HepG2 (cell line): ENCODE measurements around the gene SPAG5. TPM values are rescaled to one million over a fixed set of nuclear protein-coding genes. Genes with fewer than 3 reads are reported as not detected.

ENCODE experiments used
- ELF3 ChIP-seq: IDR thresholded peaks from 2 replicates; pipeline ENCODE4 v1.6.1; 2016; ENCODE audit warnings: missing genetic modification reagents, missing compliant biosample characterization
- FOXP1 ChIP-seq, 2 experiments: fragments of 450-650 bp in 1 of 2; IDR thresholded peaks; 2 replicates each; pipeline ENCODE4 v1.6.1; 2017 to 2018; ENCODE audit warnings: antibody characterized with exemption in 1 of 2
- GATAD2A ChIP-seq: IDR thresholded peaks from 2 replicates; pipeline ENCODE4 v1.6.1; 2016
- GFI1 ChIP-seq: sonication (generic); formaldehyde crosslinking; IDR thresholded peaks from 2 replicates; pipeline ENCODE4 v1.5.0; 2020; ENCODE audit warnings: missing genetic modification reagents, mild to moderate bottlenecking, borderline replicate concordance
- HNF4A ChIP-seq: sonication (generic); formaldehyde crosslinking; IDR thresholded peaks from 2 replicates; pipeline ENCODE4 v1.4.0; 2020; ENCODE audit warnings: missing genetic modification reagents
- SNAI1 ChIP-seq: sonication (generic); formaldehyde crosslinking; IDR thresholded peaks from 2 replicates; pipeline ENCODE4 v1.5.0; 2020; ENCODE audit warnings: mild to moderate bottlenecking, missing genetic modification reagents, borderline replicate concordance
- ZBTB7B ChIP-seq: sonication (generic); formaldehyde crosslinking; IDR thresholded peaks from 2 replicates; pipeline ENCODE4 v1.4.0; 2020; ENCODE audit warnings: missing genetic modification reagents
- ZKSCAN8 ChIP-seq: IDR thresholded peaks from 2 replicates; pipeline ENCODE4 v1.6.1; 2016; ENCODE audit warnings: borderline replicate concordance, missing genetic modification reagents, missing compliant biosample characterization
- ZNF547 ChIP-seq: sonication (generic); formaldehyde crosslinking; IDR thresholded peaks from 2 replicates; pipeline ENCODE4 v1.5.1; 2020; ENCODE audit warnings: mild to moderate bottlenecking, missing genetic modification reagents
- polyA plus RNA-seq, 8 experiments: library from polyadenylated mRNA; depleted of rRNA in 3 of 8; stranded (reverse) in 7 of 8; unstranded in 1 of 8; fragments of >200 nt; fragmentation: Illumina TruSeq in 4 of 8; extraction: Trizol in 4 of 8; gene quantifications; 2 replicates each; pipeline versions ENCODE4 v1.2.1 to v1.2.3, GENCODE V29; 2011 to 2016; ENCODE audit warnings: low read depth in 4 of 8, missing spikeins in 1 of 8, mixed read lengths in 1 of 8; ENCODE audit not compliant: insufficient read depth in 1 of 8
- total RNA-seq, 5 experiments: library from RNA; depleted of rRNA; stranded (reverse); fragments of >200 nt; fragmentation: Illumina TruSeq; extraction: Trizol; gene quantifications; 2 replicates each; pipeline ENCODE4 v1.2.3, GENCODE V29; 2016; ENCODE audit warnings: low read depth in 1 of 5
- TF ChIP-seq, protein P1 (sequence below): sonication (generic); formaldehyde crosslinking; IDR thresholded peaks from 2 replicates; pipeline ENCODE4 v1.9.0; 2022; ENCODE audit warnings: low read depth, missing genetic modification reagents
- TF ChIP-seq, protein P2 (sequence below): sonication (generic); formaldehyde crosslinking; IDR thresholded peaks from 2 replicates; pipeline ENCODE4 v1.4.0; 2020; ENCODE audit warnings: low read depth, mild to moderate bottlenecking, missing genetic modification reagents
- TF ChIP-seq, protein P3 (sequence below): IDR thresholded peaks from 2 replicates; pipeline ENCODE4 v1.6.1; 2016; ENCODE audit warnings: missing compliant biosample characterization, missing genetic modification reagents, borderline replicate concordance

The SPAG5 gene
- total and polyA plus RNA-seq, 2 of the 13 experiments (the other 11 are each of a cell fraction or from before 2014, with no cell fraction given) = 41.4 to 98.0 TPM

DNA sequence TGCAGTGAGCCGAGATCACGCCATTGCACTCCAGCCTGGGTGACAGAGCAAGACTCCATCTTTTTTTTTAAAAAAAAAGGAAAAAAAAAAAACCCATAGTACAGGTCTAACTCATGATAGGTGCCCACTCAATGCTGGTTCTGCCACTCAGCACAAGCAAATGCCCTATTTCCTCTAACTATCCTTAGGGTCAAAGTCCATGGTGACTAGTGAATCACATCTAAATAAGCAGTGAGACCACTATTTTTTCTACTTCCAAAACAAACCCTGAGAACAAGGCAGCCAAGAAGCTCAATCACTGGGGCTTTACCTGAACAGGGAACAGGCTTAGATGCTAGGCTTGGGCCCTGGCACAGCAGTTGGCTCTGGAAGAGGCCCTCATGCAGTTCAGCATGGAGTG is 42.8 kb upstream of the SPAG5 start (continued):
- peak; percentile 60; the same call in 1 of the 2 replicates for TF ChIP-seq ZKSCAN8 (CRISPR knock-in tag)
- TF ChIP-seq ELF3 (CRISPR knock-in tag) = 0 out of 2 replicates have a peak, but pooled peaks have one; percentile 13
- TF ChIP-seq, protein P1, sequence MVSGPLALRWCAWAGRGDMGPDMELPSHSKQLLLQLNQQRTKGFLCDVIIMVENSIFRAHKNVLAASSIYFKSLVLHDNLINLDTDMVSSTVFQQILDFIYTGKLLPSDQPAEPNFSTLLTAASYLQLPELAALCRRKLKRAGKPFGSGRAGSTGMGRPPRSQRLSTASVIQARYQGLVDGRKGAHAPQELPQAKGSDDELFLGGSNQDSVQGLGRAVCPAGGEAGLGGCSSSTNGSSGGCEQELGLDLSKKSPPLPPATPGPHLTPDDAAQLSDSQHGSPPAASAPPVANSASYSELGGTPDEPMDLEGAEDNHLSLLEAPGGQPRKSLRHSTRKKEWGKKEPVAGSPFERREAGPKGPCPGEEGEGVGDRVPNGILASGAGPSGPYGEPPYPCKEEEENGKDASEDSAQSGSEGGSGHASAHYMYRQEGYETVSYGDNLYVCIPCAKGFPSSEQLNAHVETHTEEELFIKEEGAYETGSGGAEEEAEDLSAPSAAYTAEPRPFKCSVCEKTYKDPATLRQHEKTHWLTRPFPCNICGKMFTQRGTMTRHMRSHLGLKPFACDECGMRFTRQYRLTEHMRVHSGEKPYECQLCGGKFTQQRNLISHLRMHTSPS (CRISPR knock-in tag) = peak; percentile 46; the same call in 1 of the 2 replicates
- TF ChIP-seq SNAI1 (CRISPR knock-in tag) = no peak
- TF ChIP-seq ZBTB7B (CRISPR knock-in tag) = no peak
- TF ChIP-seq HNF4A (CRISPR knock-in tag) = 0 out of 2 replicates have a peak, but pooled peaks have one; percentile 17
- no peak for TF ChIP-seq GFI1 (CRISPR knock-in tag)
- TF ChIP-seq, protein P2, sequence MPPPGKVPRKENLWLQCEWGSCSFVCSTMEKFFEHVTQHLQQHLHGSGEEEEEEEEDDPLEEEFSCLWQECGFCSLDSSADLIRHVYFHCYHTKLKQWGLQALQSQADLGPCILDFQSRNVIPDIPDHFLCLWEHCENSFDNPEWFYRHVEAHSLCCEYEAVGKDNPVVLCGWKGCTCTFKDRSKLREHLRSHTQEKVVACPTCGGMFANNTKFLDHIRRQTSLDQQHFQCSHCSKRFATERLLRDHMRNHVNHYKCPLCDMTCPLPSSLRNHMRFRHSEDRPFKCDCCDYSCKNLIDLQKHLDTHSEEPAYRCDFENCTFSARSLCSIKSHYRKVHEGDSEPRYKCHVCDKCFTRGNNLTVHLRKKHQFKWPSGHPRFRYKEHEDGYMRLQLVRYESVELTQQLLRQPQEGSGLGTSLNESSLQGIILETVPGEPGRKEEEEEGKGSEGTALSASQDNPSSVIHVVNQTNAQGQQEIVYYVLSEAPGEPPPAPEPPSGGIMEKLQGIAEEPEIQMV (CRISPR knock-in tag) = no peak
- no peak for TF ChIP-seq FOXP1 (IDR thresholded peaks at IDR 0.05)
- TF ChIP-seq FOXP1 (CRISPR knock-in tag; IDR thresholded peaks at IDR 0.05) = no peak
- TF ChIP-seq ZNF547 (CRISPR knock-in tag) = no peak
- TF ChIP-seq, protein P3, sequence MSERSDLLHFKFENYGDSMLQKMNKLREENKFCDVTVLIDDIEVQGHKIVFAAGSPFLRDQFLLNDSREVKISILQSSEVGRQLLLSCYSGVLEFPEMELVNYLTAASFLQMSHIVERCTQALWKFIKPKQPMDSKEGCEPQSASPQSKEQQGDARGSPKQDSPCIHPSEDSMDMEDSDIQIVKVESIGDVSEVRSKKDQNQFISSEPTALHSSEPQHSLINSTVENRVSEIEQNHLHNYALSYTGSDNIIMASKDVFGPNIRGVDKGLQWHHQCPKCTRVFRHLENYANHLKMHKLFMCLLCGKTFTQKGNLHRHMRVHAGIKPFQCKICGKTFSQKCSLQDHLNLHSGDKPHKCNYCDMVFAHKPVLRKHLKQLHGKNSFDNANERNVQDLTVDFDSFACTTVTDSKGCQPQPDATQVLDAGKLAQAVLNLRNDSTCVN (CRISPR knock-in tag) = no peak
- TF ChIP-seq GATAD2A (CRISPR knock-in tag) = 0 out of 2 replicates have a peak, but pooled peaks have one; percentile 23
